Measurements from ENCODE around the gene SLC6A9.

Gene SLC6A9

GRCh38 chr1:44029260-44029910 lies 1.9 kb downstream of the SLC6A9 start:
- DNase-seq (ENCODE audit: low spot score) = no peak

GRCh38 chr1:44027320-44027719 lies 3.9 kb downstream of the SLC6A9 start:
- DNase-seq (ENCODE audit: low spot score) = no peak

- no peak for DNase-seq (ENCODE audit: low spot score)
Observed at GRCh38 chr1:44025816-44026215, 5.4 kb downstream of the SLC6A9 start.

DNA sequence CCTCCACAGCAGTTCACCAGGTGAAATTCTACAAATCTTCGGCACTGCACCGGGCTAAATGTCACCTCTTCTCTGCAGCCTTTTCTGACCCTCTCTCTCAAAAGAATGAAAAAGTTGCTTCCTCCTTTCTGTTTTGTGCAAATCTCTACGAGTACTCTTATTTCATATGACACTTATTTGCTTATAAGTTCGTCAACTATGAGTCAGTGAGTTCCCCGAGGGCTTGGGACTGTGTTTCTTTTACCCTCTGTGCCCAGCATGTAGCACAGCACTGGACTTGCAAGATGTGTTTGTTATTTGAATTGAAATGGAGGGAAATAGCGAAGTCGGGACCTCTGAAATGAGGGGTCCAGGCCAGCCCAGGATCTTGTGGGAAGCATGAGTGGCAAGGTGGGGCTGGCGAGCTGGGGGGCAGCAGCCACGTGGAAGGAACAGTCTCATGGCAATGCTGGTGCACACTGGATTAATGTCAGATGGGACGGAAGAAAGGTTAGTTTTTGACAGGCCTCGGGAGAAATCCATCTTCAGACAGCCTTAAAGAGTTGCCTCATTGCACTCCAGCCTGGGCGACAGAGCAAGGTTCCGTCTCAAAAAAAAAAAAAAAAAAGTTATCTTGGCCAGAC lies 6.2 kb downstream of the SLC6A9 start:
- DNase-seq (ENCODE audit: low spot score) = no peak

DNA sequence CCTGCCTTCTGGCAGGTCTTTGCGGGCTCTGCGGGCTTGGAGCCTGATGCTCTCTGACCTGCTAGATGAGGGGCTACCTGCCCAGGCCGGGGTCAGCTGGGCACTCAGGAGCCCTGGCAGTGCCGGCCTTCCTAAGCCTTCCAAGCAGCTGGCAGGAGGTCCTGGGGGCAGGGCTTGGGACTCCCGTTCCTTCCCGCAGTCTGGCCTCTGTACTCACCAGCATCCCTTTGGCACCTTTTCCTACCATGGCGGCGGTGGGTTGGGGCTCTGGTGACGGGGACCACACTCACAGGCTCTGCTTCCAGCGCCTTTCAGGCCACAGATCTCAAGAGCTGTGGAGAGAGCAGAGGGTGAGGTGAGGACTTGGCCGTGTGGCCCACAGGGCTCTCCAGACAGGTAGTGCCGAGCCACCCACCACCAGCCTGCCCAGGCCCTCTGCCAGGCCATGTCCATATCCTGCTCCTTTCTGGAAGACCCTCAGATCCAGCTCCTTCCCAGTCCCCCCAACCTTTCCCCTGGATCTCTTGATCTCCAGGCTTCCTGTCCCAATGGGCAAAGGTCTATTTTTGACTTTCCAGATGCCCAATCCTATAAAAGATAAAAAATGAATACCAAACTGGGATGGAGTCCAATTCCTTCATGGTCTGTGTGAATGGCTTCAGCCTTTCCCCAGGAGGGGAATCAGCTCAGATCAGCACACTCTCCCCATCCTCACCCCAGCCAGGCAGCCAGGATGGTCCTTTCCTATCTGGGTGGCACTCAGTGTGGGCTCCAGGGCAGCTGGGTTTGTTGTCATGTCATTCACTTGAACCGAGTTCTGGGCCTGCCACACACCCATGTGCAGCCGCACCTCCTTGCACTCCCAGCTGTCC lies 7.0 kb downstream of the SLC6A9 start:
- DNase-seq (ENCODE audit: low spot score) = no peak

GRCh38 chr1:44021581-44022321 lies 9.5 kb downstream of the SLC6A9 start:
- no peak for DNase-seq (ENCODE audit: low spot score)

GRCh38 chr1:44021156-44021555 lies 10.1 kb downstream of the SLC6A9 start:
- DNase-seq (ENCODE audit: low spot score) = no peak

DNA sequence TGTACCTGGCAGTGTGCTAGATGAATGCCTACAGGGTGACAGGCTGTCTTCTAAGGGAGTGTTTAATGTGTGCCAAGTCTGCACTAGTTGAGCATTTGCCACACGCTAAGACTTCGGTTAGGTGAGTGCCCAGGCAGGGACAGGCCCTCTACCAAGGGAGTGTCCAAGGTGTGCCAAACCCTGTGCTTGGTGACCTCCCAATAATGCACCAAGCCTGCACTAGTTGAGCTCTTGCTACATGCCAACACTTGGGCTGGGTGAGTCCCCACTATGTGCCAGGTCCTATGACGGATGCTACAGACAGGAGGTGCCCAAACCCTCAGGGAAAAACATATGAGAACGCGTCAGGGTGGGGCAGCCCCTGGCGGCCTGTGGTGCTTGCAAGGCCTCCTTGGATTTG lies 10.8 kb downstream of the SLC6A9 start:
- no peak for DNase-seq (ENCODE audit: low spot score)

DNA sequence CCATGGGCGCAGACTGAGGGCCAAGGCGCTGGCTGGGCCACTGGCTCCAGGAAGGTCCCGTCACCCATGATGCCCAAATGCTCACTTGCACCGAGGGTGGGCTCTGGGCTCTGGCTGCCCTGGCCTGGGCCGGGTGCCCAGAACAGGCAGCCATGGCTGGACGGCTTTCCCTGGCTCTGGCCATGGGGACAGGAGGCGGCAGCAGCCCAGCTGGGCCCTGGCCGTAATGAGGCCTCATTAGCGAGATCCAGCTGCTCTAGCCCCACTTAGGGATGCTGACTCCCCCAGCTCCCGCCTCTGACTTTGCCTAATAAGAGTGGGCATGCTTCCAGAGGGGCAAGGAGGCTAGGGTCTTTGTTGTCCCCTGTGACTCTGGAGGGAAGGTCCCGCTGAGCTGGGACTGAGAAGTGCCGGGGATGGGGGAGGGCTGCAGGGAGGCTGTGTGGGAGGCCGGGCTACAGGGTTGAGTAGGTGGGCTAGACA lies 11.8 kb downstream of the SLC6A9 start:
- no peak for DNase-seq (ENCODE audit: low spot score)

DNA sequence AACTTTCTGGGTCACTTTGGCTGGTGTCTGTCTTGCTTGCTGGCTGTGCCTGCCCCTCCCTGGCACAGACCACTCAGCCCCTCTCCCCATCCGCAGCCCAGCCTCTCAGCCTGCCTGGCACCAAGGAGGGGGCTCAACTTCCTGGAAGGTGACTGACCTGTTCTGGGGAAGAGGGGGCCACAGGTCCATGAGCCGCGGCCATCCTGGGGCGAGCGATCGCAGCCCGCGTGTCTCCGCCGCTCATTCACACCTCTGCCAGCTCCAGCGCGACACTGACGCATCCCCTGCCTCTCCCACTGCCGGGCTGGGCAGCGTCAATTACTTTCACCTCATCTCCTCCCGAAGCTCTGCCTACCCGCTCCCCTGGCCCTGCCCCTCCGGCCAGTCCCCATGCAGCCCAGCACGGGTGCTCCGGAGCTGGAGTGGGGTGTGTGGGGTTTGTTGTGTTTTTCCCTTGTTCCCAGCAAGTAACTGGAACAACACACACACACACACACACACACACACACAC lies 14.3 kb downstream of the SLC6A9 start:
- no peak for DNase-seq (ENCODE audit: low spot score)

DNA sequence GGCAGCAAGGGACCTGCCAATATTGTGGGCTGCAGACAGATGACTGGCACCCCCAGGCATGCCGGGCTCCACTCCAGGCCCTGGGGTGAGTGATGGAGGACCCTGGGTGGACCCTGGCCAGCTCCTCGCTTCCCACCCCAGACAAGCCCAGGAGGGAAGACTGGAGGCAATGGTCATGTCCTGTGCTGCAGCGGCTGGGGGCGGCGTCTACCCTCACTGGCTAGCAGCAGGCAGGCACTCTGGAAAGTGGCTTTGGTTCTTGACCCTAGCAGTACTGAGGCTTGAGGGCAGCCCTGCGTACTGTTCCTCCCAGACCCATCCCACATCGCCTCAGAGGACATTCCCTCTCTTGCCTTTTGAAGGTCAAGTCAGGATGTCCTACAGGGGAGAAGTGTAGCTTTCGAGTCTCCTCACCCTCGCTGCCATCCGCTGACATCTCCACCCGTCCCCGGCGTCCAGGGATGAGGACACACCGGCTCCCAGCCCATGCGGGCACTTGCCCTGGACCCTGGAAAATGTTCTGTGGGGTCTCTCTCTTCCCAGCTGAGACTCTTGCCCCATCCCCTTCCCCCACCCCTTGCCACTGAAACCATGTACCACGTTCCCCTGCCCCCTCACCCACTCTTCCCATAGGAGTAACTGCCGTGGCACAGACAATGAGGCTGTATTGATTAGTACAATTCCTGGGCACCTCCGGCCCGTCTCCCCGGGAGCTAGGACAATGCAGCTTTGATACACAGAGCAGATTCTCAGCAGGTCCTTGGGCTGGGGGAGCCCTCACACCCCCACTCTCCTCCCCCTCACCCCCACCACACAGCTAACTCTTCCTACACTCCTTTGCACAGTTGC lies 15.0 kb downstream of the SLC6A9 start:
- DNase-seq (ENCODE audit: low spot score) = no peak

DNA sequence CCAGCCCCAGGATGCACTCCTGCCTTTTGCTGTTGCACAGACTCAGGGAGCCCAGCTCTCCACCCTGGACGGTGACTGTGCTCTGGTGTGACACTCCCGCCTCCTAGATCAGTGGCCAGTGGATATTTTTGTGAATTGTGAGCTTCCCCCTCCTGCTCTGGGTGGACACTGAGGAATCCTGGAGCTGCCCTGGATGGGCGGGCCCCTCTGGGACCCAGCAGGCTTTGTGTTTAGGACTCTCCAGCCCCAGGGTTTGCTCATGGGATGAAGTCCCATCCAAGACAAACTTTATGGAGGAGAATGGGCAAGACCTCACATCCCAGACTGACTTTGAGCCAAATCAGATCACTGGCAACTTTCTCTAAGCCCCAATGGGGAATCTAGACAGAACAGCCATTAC lies 16.1 kb downstream of the SLC6A9 start:
- no peak for DNase-seq (ENCODE audit: low spot score)

DNA sequence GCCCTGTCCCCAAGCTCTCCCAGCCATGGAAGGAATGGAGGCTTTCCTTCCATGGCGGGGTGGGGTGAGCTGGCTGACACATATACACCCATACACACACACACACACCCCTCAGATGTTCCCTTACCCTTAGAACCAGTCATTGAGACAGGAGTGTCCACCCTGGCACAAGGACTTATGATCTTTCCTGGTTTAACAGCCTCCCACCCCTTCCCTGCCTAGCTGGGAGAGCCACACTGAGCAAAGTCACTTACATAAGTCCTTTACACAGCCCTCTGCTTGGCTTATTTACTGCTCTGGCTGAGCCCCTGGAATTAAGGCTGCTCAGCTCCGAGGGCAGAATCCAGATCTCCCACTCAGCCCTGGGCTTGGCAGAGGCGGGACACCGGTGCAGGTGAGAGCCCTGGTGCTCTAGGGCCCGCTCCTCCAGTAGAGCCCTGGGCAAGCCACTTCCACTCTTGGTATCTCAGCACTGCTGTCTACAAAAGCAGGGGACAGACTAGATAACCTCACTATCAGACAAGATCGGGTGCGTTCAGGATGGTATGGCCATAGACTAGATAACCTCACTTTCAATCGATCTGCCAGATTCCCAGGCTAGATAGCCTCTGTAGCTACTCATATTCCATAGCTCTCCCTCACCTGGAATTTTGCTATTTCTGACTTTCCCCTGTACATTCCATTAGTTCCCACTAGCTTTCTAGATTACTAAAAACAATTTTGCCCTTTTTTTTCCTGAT lies 16.7 kb downstream of the SLC6A9 start:
- no peak for DNase-seq (ENCODE audit: low spot score)

GRCh38 chr1:44013949-44014348 lies 17.3 kb downstream of the SLC6A9 start:
- DNase-seq (ENCODE audit: low spot score) = no peak

DNA sequence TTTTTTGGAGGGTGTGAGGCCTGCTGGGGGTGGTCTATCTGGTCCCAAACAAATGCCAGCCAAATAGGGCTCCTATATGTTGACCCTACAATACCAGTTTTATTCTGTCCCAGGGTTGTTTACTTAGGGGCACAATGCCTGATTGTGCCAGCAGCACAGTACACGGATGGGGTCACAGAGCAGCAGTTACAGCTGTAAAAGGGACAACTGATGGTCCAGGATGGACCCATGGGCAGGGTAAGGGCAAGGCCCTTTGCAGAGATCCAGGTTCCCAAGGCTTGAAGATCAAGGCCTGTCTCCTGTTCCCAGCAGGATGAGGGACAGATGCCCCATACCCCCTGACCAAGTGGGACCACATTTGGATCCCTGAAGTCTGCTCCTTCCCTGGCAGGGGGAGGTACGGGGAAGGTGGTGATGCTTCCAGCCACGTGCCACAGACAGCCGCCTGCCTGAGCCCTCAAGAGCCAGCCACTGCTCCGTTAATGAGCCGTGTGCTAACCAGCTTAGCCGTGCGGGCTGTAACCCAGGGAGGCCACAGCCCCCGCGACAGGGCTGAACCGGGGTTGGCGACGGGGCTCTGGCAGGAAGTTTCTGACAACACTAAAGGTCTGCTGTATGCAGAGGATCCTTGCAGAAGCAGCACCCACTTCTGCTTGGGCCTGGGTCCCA lies 18.2 kb downstream of the SLC6A9 start:
- no peak for DNase-seq (ENCODE audit: low spot score)

DNA sequence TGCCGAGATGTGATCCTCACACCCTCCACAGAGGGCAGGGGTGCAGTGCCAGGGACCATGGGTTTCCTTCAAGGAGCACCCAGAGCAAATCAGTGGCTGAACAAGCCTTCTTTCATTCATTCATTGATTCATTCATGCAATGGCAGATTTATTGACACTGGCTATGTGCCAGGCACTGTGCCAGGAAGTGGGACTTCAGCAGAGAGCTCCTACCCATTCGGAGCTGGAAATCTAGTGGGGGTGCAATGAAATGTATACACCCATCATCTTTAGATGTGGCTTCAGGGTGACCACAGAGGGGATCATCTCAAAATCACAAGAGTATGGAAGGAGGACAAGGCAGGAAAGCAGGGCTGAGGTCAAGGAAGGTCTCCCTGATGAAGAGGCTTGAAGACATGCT lies 18.9 kb downstream of the SLC6A9 start:
- DNase-seq (ENCODE audit: low spot score) = no peak

DNA sequence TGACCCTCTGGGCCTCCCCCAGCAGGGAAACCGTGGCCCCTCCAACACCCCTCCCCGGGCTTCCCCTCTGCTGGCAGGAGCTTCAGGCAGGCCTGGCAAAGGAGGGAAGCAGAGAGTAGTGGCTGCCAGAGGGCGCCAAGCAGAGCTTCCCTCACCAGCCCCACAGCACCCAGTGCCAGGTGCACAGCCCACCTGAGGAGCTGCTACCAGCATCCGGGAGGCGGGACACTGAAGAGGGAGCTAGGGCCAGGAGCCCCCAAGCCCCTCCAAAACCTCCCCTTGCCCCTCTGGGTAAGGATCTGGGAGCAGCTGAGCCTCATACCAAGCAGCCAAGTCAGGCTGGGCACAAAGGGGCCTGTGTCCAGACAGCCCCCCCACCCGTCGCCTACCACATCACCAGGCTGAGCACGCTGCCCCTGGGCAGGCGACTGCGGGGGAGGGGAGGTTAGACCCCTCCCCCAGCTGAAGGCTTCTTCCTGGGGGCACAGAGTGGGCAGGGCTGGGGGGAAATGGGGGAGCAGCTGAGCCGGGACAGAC lies 20.3 kb downstream of the SLC6A9 start:
- no peak for DNase-seq (ENCODE audit: low spot score)

DNA sequence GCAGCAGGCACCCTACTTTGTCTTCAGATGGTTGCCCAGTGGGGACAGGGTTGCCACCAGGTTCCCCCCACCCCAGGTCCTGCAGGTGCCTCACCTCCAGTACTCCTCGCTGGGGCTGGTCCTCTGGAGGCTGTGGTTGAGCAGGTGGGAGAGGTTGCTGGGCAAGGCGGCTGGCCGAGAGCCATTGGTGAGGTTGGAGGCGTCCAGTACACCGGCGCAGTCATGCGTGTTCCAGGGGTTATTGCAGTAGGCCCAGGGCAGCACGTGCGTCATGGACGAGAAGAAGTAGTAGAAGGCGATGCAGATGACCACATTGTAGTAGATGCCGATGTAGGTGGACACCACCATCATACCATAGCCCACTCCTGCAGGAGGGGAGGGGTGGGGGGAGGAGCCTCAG lies 23.0 kb downstream of the SLC6A9 start:
- DNase-seq (ENCODE audit: low spot score) = no peak

DNA sequence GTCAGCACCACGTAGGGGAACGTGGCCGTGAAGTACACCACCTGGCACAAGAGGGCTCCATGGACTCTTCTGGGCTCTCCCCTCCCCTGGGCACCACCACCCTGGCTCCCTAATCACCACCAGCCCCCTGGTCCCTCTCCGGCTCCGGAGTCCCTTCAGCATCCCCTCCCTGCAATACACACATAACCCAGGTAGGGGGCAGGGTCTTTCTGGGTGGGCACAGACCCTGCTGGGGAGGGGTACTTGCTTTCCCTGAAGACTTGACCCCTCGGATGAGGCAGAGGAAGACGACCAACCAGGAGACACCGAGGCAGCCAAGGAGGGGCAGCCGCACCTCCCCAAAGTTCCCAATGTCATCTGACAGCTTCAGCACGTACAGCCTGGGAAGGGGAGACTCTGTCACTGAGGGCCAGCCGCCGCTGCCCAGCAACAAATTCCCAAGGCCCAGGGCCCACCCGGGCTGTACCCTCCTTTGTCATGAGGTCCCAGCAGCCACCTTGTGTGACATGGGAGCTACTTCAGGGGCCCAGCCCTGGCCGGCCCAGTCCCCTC lies 28.6 kb downstream of the SLC6A9 start:
- no peak for DNase-seq (ENCODE audit: low spot score)
